ACC112 (cell line): ENCODE results near the gene OXCT2.

Experiments
- H2AFZ ChIP-seq: fragments of 200-600 bp; sonication (generic); one replicate; pipeline ENCODE4 v1.6.0; 2017; ENCODE audit warnings: antibody characterized with exemption, low read length; ENCODE audit not compliant: unreplicated experiment
- H3K27ac ChIP-seq: fragments of 200-600 bp; sonication (generic); 2 replicates; pipeline ENCODE4 v1.5.1; 2014; ENCODE audit warnings: low read depth, mild to moderate bottlenecking, antibody characterized with exemption, low read length, moderate library complexity
- H3K27me3 ChIP-seq: fragments of 200-600 bp; sonication (generic); 2 replicates; pipeline ENCODE4 v1.6.1; 2014; ENCODE audit warnings: mild to moderate bottlenecking, antibody characterized with exemption, low read length, moderate library complexity, mixed read lengths; ENCODE audit not compliant: insufficient read depth
- H3K36me3 ChIP-seq: fragments of 200-600 bp; sonication (generic); 2 replicates; pipeline ENCODE4 v1.6.1; 2016; ENCODE audit warnings: mild to moderate bottlenecking, antibody characterized with exemption, low read length, moderate library complexity, mixed read lengths; ENCODE audit not compliant: insufficient read depth
- H3K4me1 ChIP-seq: fragments of 200-600 bp; sonication (generic); one replicate; pipeline ENCODE4 v1.6.1; 2016; ENCODE audit warnings: low read length, mixed read lengths; ENCODE audit not compliant: insufficient read depth, unreplicated experiment, control insufficient read depth
- H3K4me3 ChIP-seq: fragments of 200-600 bp; sonication (generic); 2 replicates; pipeline ENCODE4 v1.5.1; 2014; ENCODE audit warnings: mild to moderate bottlenecking, low read depth, low read length
- H3K79me2 ChIP-seq: fragments of 200-600 bp; sonication (generic); one replicate; pipeline ENCODE4 v1.6.0; 2016; ENCODE audit warnings: low read length; ENCODE audit not compliant: control insufficient read depth, unreplicated experiment, insufficient read depth

OXCT2 gene

DNA sequence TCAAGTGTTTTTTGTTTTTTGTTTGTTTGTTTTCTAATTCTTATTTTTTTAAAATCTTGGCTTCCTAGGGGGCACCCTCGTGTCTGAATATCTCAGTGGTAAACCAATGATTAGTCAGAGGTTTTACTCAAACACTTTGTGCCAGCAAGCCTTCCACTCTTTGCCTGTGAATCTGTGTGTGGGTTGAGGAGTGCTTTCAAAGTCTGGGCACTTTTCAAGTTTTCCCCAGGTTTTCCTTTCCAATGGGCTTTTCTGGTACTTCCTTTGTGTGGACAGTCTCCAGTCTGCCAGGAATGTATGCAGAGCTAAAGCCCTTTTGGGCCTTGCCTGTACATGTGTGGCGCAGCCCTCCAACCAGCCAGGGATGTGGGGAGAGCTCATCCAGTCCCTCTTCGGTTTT is 42.1 kb downstream of the OXCT2 start:
- Histone ChIP-seq H3K27me3 (peaks cover 36% of the 10 kb centered on the region), H3K79me2 (no peaks in the 10 kb centered on the region)

DNA sequence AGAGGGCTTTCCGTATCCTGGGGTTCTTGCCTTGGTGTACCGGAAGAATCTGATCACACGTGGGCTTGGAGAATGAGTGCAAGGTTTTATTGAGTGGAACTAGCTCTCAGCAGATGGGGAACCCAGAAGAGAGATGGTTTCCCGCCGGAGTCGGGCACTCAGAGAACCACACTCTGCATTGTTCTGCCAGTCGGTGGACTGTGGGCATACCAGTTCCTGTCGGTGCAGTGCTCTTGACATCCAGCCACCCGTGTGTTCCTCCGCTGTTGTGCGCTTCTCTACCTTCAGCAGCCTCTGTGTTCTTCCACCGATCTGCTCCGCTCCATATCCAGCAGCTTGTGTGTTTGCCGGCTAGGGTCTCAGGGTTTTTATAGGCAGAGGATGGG is 43.2 kb downstream of the OXCT2 start:
- Histone ChIP-seq H3K27ac (no peak overlapping the region), H3K79me2 (no peaks in the 10 kb centered on the region), H3K36me3 (no peaks in the 10 kb centered on the region), H2AFZ (no peak overlapping the region), H3K27me3 (peaks cover 26% of the 10 kb centered on the region), H3K4me1 (no peaks in the 10 kb centered on the region), H3K4me3 (no peak overlapping the region)

More for the DNA sequence above, 42.1 kb downstream of the OXCT2 start:
- Histone ChIP-seq H3K36me3 (no peaks in the 10 kb centered on the region), H3K4me1 (no peaks in the 10 kb centered on the region), H2AFZ (no peak overlapping the region), H3K4me3 (no peak overlapping the region), H3K27ac (no peak overlapping the region)

DNA sequence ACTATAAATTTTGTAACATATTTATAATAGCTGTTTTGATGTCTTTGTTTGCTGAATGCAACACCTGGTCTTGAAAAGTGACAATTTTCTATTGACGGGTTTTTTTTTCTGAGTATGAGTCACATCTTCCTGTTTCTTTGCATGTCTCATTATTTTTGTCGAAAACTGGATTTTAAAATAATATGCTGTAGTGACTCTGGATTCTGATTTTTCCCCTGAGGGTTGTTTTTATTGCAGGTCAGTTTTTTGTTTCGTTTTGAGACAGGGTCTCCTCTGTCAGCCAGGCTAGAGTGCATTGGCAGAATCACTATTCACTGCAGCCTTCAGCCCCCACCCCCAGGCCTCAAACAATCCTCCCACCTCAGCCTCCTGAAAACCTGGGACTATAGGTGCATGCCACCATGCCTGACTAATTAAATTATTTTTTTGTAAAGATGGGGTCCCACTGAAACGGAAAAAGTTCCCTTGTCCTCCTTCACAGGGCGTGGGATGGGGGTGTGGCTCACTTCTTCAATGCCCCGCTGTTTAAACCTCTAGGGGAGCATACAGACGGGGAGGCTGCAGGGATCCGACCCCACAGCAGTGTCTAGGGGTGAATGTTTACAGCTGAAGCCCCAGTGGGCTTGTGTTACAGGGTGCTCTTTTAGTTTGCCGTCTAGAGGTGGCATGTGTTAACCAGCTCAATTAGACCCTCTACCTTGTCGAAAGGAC is 43.8 kb downstream of the OXCT2 start:
- H3K27me3 ChIP-seq: peaks cover 21% of the 10 kb centered on the region
- H3K79me2 ChIP-seq: no peaks in the 10 kb centered on the region
- no peak overlapping the region for H3K27ac ChIP-seq
- H3K4me1 ChIP-seq: no peaks in the 10 kb centered on the region
- H3K4me3 ChIP-seq: no peak overlapping the region
- no peaks in the 10 kb centered on the region for H3K36me3 ChIP-seq
- H2AFZ ChIP-seq: no peak overlapping the region

GRCh38 chr1:39726600-39726999 is 44.5 kb downstream of the OXCT2 start:
- Histone ChIP-seq H2AFZ (no peak overlapping the region), H3K27me3 (peaks cover 20% of the 10 kb centered on the region), H3K79me2 (no peaks in the 10 kb centered on the region), H3K36me3 (no peaks in the 10 kb centered on the region), H3K4me1 (no peaks in the 10 kb centered on the region), H3K27ac (no peak overlapping the region), H3K4me3 (no peak overlapping the region)

- H3K27ac ChIP-seq: no peak overlapping the region
- no peak overlapping the region for H3K4me3 ChIP-seq
- H2AFZ ChIP-seq: no peak overlapping the region
- H3K27me3 ChIP-seq: peaks cover 17% of the 10 kb centered on the region
- H3K36me3 ChIP-seq: no peaks in the 10 kb centered on the region
- no peaks in the 10 kb centered on the region for H3K79me2 ChIP-seq
- no peaks in the 10 kb centered on the region for H3K4me1 ChIP-seq
Observed at GRCh38 chr1:39722495-39722894, 48.7 kb downstream of the OXCT2 start.

GRCh38 chr1:39721664-39722063 is 49.5 kb downstream of the OXCT2 start:
- Histone ChIP-seq H3K4me3 (no peak overlapping the region), H3K79me2 (no peaks in the 10 kb centered on the region), H3K27me3 (peaks cover 20% of the 10 kb centered on the region), H3K4me1 (no peaks in the 10 kb centered on the region), H3K27ac (no peak overlapping the region), H2AFZ (no peak overlapping the region), H3K36me3 (no peaks in the 10 kb centered on the region)

- no peaks in the 10 kb centered on the region for H3K36me3 ChIP-seq
- no peaks in the 10 kb centered on the region for H3K79me2 ChIP-seq
- peak overlapping the region; percentile 53 for H2AFZ ChIP-seq
- H3K27me3 ChIP-seq: peaks cover 25% of the 10 kb centered on the region
- no peak overlapping the region for H3K27ac ChIP-seq
- no peak overlapping the region for H3K4me3 ChIP-seq
- H3K4me1 ChIP-seq: no peaks in the 10 kb centered on the region
Observed at GRCh38 chr1:39720094-39720999, 50.8 kb downstream of the OXCT2 start.
